Measurements from ENCODE around the gene RPTOR.

GRCh38 chr17:80920441-80920840 lies 375.8 kb downstream of the RPTOR start:
- TF ChIP-seq EP300 (IDR thresholded peaks at IDR 0.05; ENCODE audit: borderline replicate concordance in 1 of 2, low read depth in 1 of 2, low read length in 1 of 2) = no peak
- no peak for TF ChIP-seq GATA2 (CRISPR knock-in tag; IDR thresholded peaks at IDR 0.05)
- no peak for TF ChIP-seq POLR2AphosphoS5 (IDR thresholded peaks at IDR 0.05; ENCODE audit: low read depth, low read length)
- TF ChIP-seq CTCF (IDR thresholded peaks at IDR 0.05) = no peak
- no peak for TF ChIP-seq FOSL2 (IDR thresholded peaks at IDR 0.05; ENCODE audit: borderline replicate concordance, low read depth)
- TF ChIP-seq RAD21 (IDR thresholded peaks at IDR 0.05; ENCODE audit: low read length) = no peak
- no peak for TF ChIP-seq SIN3A (IDR thresholded peaks at IDR 0.05; ENCODE audit: borderline replicate concordance, low read depth, low read length)
- no peak for TF ChIP-seq REST (IDR thresholded peaks at IDR 0.05; ENCODE audit: low read depth, low read length)
- no peak for TF ChIP-seq JUND (IDR thresholded peaks at IDR 0.05)
- no peak for TF ChIP-seq FOXJ3 (CRISPR knock-in tag; IDR thresholded peaks at IDR 0.05)
- no peak for TF ChIP-seq SMC3 (IDR thresholded peaks at IDR 0.05; ENCODE audit: low read depth, low read length)
- no peak for TF ChIP-seq MXI1 (IDR thresholded peaks at IDR 0.05; ENCODE audit: low read depth, low read length)
